Thyroid gland (tissue), 4 donors: ENCODE measurements around the gene ITGA2B.

ENCODE experiments used
- CTCF ChIP-seq, 6 experiments: fragments of 200-600 bp in 3 of 6; fragments of 450-650 bp in 3 of 6; sonication (generic) in 3 of 6; IDR thresholded peaks; one replicate each; pipeline ENCODE4 v1.5.1; 2016 to 2019; ENCODE audit warnings: antibody characterized with exemption in 6 of 6, mild to moderate bottlenecking in 2 of 6, inconsistent platforms in 1 of 6, moderate library complexity in 1 of 6
- POLR2A ChIP-seq, 2 donors: fragments of 450-650 bp; IDR thresholded peaks; one replicate each; pipeline ENCODE4 v1.6.1; 2017; ENCODE audit warnings: antibody characterized with exemption in 2 of 2, mild to moderate bottlenecking in 2 of 2, moderate library complexity in 1 of 2

DNA sequence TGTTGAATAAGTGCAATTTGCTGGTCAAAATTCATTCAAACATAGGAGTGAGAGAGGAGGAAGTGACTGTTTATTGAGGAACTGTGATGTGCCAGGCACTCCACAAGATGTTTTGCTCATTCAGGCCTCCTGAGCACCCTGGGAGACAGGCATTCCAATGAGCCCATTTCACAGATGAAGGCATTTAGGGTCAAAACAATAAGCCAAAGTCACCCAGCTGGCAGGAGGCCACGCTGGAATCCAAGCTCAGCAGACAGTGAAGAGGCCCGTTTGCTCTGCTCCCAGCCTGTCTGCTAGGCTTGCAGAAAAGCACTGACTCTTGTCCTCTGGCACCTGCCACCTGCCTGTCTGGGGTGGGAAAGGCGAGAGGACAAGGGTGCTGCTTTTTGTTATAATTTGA lies 54.7 kb downstream of the ITGA2B start:
- no peak for TF ChIP-seq CTCF (IDR thresholded peaks at IDR 0.05)
- no peak for TF ChIP-seq POLR2A (IDR thresholded peaks at IDR 0.05)
